H9 (cell line): Measurements from ENCODE around the gene ZNF750. TPM values are rescaled to one million over a fixed set of nuclear protein-coding genes. Genes with fewer than 3 reads are reported as not detected.
A peak's percentile ranks its signal among the peaks of the same experiment; 100 is the strongest.

Experiments
- DNase-seq: peaks from one replicate; pipeline ENCODE4 v3.0.0-alpha.2; 2017
- H2AFZ ChIP-seq: one replicate; pipeline ENCODE4 v1.6.1; 2013; ENCODE audit warnings: mild to moderate bottlenecking, low read length, control low read depth, moderate library complexity
- H2AK5ac ChIP-seq: 2 replicates; pipeline ENCODE4 v1.6.1; 2013; ENCODE audit warnings: low read length, control low read depth, mixed read lengths; ENCODE audit not compliant: insufficient read length
- H2BK120ac ChIP-seq: one replicate; pipeline ENCODE4 v1.6.1; 2013; ENCODE audit warnings: low read depth, mild to moderate bottlenecking, low read length, control low read depth, inconsistent platforms; ENCODE audit not compliant: poor library complexity, severe bottlenecking
- H2BK12ac ChIP-seq: 2 replicates; pipeline ENCODE4 v1.6.1; 2013; ENCODE audit warnings: low read length, control low read depth, mixed read lengths, low read depth; ENCODE audit not compliant: insufficient read length
- H2BK15ac ChIP-seq: 2 replicates; pipeline ENCODE4 v1.6.1; 2013; ENCODE audit warnings: low read depth, low read length, control low read depth
- H2BK20ac ChIP-seq: one replicate; pipeline ENCODE4 v1.6.1; 2013; ENCODE audit warnings: low read depth, mild to moderate bottlenecking, low read length, control low read depth, inconsistent platforms; ENCODE audit not compliant: poor library complexity, severe bottlenecking
- H2BK5ac ChIP-seq: 2 replicates; pipeline ENCODE4 v1.6.1; 2013; ENCODE audit warnings: low read length, control low read depth, mixed read lengths; ENCODE audit not compliant: insufficient read length
- H3K14ac ChIP-seq: 2 replicates; pipeline ENCODE4 v1.6.1; 2013; ENCODE audit warnings: low read length, control low read depth; ENCODE audit not compliant: insufficient read depth
- H3K18ac ChIP-seq: 2 replicates; pipeline ENCODE4 v1.6.1; 2013; ENCODE audit warnings: low read depth, mild to moderate bottlenecking, mixed read lengths, low read length, control low read depth; ENCODE audit not compliant: insufficient read length
- H3K23ac ChIP-seq: 2 replicates; pipeline ENCODE4 v1.6.1; 2013; ENCODE audit warnings: low read length, control low read depth, mixed read lengths, low read depth; ENCODE audit not compliant: insufficient read length
- H3K23me2 ChIP-seq: 2 replicates; pipeline ENCODE4 v1.6.1; 2013; ENCODE audit warnings: low read depth, mild to moderate bottlenecking, mixed read lengths, low read length, control low read depth; ENCODE audit not compliant: insufficient read length, poor library complexity, severe bottlenecking
- H3K27ac ChIP-seq: 2 replicates; pipeline ENCODE4 v1.5.1; 2013; ENCODE audit warnings: low read length, control low read depth, mixed read lengths, low read depth; ENCODE audit not compliant: insufficient read length
- H3K27me3 ChIP-seq: 2 replicates; pipeline ENCODE4 v1.6.1; 2013; ENCODE audit warnings: low read length, control low read depth, inconsistent platforms; ENCODE audit not compliant: insufficient read depth
- H3K4ac ChIP-seq: 2 replicates; pipeline ENCODE4 v1.6.1; 2013; ENCODE audit warnings: low read depth, mild to moderate bottlenecking, control low read depth, inconsistent platforms, low read length, moderate library complexity
- H3K4me1 ChIP-seq: 2 replicates; pipeline ENCODE4 v1.6.1; 2013; ENCODE audit warnings: low read length, control low read depth, inconsistent platforms; ENCODE audit not compliant: insufficient read depth
- H3K4me2 ChIP-seq: 2 replicates; pipeline ENCODE4 v1.6.1; 2013; ENCODE audit warnings: low read length, control low read depth, mixed read lengths; ENCODE audit not compliant: insufficient read length, insufficient read depth
- H3K56ac ChIP-seq: 2 replicates; pipeline ENCODE4 v1.6.1; 2013; ENCODE audit warnings: low read depth, mild to moderate bottlenecking, mixed read lengths, low read length, control low read depth; ENCODE audit not compliant: insufficient read length
- H3K79me1 ChIP-seq: 2 replicates; pipeline ENCODE4 v1.6.1; 2013; ENCODE audit warnings: low read depth, mild to moderate bottlenecking, moderate library complexity, low read length, control low read depth, inconsistent platforms; ENCODE audit not compliant: insufficient read depth, poor library complexity, severe bottlenecking
- H3K79me2 ChIP-seq: 2 replicates; pipeline ENCODE4 v1.6.1; 2013; ENCODE audit warnings: low read length, control low read depth, inconsistent platforms; ENCODE audit not compliant: insufficient read depth
- H3K9ac ChIP-seq: 2 replicates; pipeline ENCODE4 v1.6.1; 2013; ENCODE audit warnings: low read length, control low read depth, mixed read lengths; ENCODE audit not compliant: insufficient read length; ENCODE audit errors: extremely low read depth
- H3K9me3 ChIP-seq: one replicate; pipeline ENCODE4 v1.6.1; 2013; ENCODE audit warnings: low read depth, low read length, inconsistent platforms; ENCODE audit not compliant: control insufficient read depth
- H3T11ph ChIP-seq: one replicate; pipeline ENCODE4 v1.6.1; 2013; ENCODE audit warnings: mild to moderate bottlenecking, low read length, control low read depth, inconsistent platforms
- H4K20me1 ChIP-seq: one replicate; pipeline ENCODE4 v1.6.1; 2013; ENCODE audit not compliant: control insufficient read depth, insufficient read length, insufficient read depth
- H4K5ac ChIP-seq: 2 replicates; pipeline ENCODE4 v1.6.1; 2013; ENCODE audit warnings: low read depth, mild to moderate bottlenecking, mixed read lengths, low read length, control low read depth; ENCODE audit not compliant: insufficient read length
- H4K8ac ChIP-seq: replicated peaks from 2 replicates; pipeline ENCODE4 v1.6.1; 2013; ENCODE audit warnings: low read length, control low read depth, mixed read lengths, low read depth; ENCODE audit not compliant: insufficient read length
- H4K91ac ChIP-seq: 2 replicates; pipeline ENCODE4 v1.6.1; 2013; ENCODE audit warnings: low read depth, mild to moderate bottlenecking, moderate library complexity, mixed read lengths, low read length, control low read depth; ENCODE audit not compliant: insufficient read length
- H3K27ac Mint-ChIP-seq, 3 experiments: 2 replicates in 2 of 3; 3 replicates in 1 of 3; pipeline ENCODE4 v1.8.0; 2020 to 2021; ENCODE audit warnings: mixed read lengths in 3 of 3, mild to moderate bottlenecking in 1 of 3, moderate library complexity in 1 of 3
- H3K27me3 Mint-ChIP-seq: 2 replicates; pipeline ENCODE4 v1.8.0; 2021; ENCODE audit warnings: low read depth, mild to moderate bottlenecking, moderate library complexity, mixed read lengths
- H3K36me3 Mint-ChIP-seq, 3 experiments: 2 replicates in 2 of 3; 3 replicates in 1 of 3; pipeline ENCODE4 v1.8.0; 2020 to 2021; ENCODE audit warnings: low read depth in 3 of 3, mixed read lengths in 3 of 3; ENCODE audit not compliant: insufficient read depth in 1 of 3
- H3K4me1 Mint-ChIP-seq, 2 experiments: 2 replicates each; pipeline ENCODE4 v1.8.0; 2020; ENCODE audit warnings: mixed read lengths in 2 of 2
- H3K4me3 Mint-ChIP-seq, 2 experiments: 2 replicates in 1 of 2; 3 replicates in 1 of 2; pipeline ENCODE4 v1.8.0; 2020 to 2021; ENCODE audit warnings: mild to moderate bottlenecking in 2 of 2, mixed read lengths in 2 of 2, moderate library complexity in 1 of 2
- H3K9me3 Mint-ChIP-seq, 2 experiments: 2 replicates in 1 of 2; 3 replicates in 1 of 2; pipeline ENCODE4 v1.8.0; 2020; ENCODE audit warnings: mild to moderate bottlenecking in 2 of 2, mixed read lengths in 2 of 2, moderate library complexity in 1 of 2
- WGBS: extraction: QIAGEN DNeasy Blood & Tissue Kit; methylation state at CpG from one replicate; pipeline ENCODE4 v1.1.7; 2013; ENCODE audit warnings: missing lambda C conversion rate, low lambda C conversion rate, mixed read lengths; ENCODE audit not compliant: insufficient read length; ENCODE audit errors: extremely low coverage; 5-methylcytosine and 5-hydroxymethylcytosine counted together
- total RNA-seq: library from RNA; stranded (reverse); gene quantifications from 2 replicates; pipeline ENCODE4 v1.2.1, GENCODE V29; 2021
- TF ChIP-seq, protein P1 (sequence below): fragments of 200-600 bp; sonication (generic); conservative IDR thresholded peaks from 3 replicates; pipeline ENCODE4 v1.8.0; 2021; ENCODE audit warnings: antibody characterized with exemption, mild to moderate bottlenecking

ZNF750 gene
- total RNA-seq, 1 experiment from 2014 or later, result not detected

DNA sequence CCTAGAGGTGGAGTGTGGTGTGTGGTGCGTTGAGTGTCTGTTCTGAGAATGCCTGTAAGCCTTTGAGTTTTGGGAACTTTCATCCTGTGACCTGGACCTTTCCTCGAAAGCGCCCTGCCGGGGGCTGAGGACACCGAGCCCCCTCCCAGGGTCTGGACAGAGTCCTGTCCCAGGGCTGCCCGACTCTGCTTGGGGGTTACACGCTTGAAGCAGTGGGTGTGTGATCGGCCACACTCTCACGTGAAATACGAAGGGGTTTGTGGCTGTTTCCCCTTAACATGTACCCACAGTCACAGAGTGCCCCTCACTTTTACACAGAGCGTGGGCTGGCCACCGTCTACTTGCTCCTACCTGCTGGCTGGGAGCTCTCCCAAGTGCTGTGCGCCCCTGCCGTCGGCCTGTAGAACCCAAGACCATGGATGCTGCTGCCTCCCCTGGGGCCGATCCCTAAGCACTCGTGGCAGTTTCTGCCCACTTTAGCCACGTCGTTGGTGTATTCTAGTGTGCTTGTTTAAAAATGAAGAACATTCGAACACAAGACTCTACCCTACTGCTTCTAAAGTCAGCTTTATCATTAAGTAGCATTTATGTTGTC, 6.8 kb downstream of the ZNF750 start:
- peak overlapping the region; percentile 74 to 86 (median 82); a peak in 6 of 7 replicates for H3K27ac Mint-ChIP-seq
- Histone ChIP-seq H3K23me2 (no peaks in the 10 kb centered on the region), H3K4me2 (no peak overlapping the region), H4K5ac (no peak overlapping the region), H2BK15ac (no peak overlapping the region), H2BK120ac (no peak overlapping the region), H3K4ac (no peak overlapping the region), H3K27ac (no peak overlapping the region), H3K14ac (no peak overlapping the region), H3K9ac (no peak overlapping the region), H4K91ac (no peak overlapping the region), H3K56ac (no peak overlapping the region), H4K20me1 (no peaks in the 10 kb centered on the region), H2AK5ac (no peak overlapping the region), H3K79me1 (no peaks in the 10 kb centered on the region), H3K27me3 (no peaks in the 10 kb centered on the region), H3K4me1 (no peaks in the 10 kb centered on the region), H3K18ac (no peak overlapping the region), H4K8ac (no peak overlapping the region), H3T11ph (no peak overlapping the region), H3K9me3 (no peaks in the 10 kb centered on the region), H2AFZ (no peak overlapping the region), H2BK12ac (no peak overlapping the region), H2BK5ac (no peak overlapping the region), H3K23ac (no peak overlapping the region), H3K79me2 (peaks cover 2% of the 10 kb centered on the region; the same call in 1 of the 2 replicates), H2BK20ac (no peak overlapping the region)
- no peak for DNase-seq
- no peaks in the 10 kb centered on the region; the same call in 1 of the 2 replicates for H3K27me3 Mint-ChIP-seq
- H3K4me3 Mint-ChIP-seq, result no peak overlapping the region
- peaks cover 15 to 17% of the 10 kb centered on the region in 2 experiments for H3K4me1 Mint-ChIP-seq
- WGBS, result no CpG with 5 or more reads among the region's 20 CpGs
- H3K36me3 Mint-ChIP-seq, result peaks cover 14 to 35% (median 33%) of the 10 kb centered on the region in 3 experiments
- peaks cover 0 to 6% of the 10 kb centered on the region in 2 experiments; a peak in 2 of 5 replicates for H3K9me3 Mint-ChIP-seq
- TF ChIP-seq, protein P1, sequence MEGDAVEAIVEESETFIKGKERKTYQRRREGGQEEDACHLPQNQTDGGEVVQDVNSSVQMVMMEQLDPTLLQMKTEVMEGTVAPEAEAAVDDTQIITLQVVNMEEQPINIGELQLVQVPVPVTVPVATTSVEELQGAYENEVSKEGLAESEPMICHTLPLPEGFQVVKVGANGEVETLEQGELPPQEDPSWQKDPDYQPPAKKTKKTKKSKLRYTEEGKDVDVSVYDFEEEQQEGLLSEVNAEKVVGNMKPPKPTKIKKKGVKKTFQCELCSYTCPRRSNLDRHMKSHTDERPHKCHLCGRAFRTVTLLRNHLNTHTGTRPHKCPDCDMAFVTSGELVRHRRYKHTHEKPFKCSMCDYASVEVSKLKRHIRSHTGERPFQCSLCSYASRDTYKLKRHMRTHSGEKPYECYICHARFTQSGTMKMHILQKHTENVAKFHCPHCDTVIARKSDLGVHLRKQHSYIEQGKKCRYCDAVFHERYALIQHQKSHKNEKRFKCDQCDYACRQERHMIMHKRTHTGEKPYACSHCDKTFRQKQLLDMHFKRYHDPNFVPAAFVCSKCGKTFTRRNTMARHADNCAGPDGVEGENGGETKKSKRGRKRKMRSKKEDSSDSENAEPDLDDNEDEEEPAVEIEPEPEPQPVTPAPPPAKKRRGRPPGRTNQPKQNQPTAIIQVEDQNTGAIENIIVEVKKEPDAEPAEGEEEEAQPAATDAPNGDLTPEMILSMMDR, result no peak
